HG02759 (cell line): ENCODE measurements around the gene ELAVL1.

Experiments
- ATAC-seq: cut with Tn5 transposase; IDR thresholded peaks from one replicate; pipeline ENCODE4 v1.9.1; 2021; ENCODE audit warnings: mild to moderate bottlenecking, moderate library complexity; ENCODE audit not compliant: unreplicated experiment

The ELAVL1 gene

DNA sequence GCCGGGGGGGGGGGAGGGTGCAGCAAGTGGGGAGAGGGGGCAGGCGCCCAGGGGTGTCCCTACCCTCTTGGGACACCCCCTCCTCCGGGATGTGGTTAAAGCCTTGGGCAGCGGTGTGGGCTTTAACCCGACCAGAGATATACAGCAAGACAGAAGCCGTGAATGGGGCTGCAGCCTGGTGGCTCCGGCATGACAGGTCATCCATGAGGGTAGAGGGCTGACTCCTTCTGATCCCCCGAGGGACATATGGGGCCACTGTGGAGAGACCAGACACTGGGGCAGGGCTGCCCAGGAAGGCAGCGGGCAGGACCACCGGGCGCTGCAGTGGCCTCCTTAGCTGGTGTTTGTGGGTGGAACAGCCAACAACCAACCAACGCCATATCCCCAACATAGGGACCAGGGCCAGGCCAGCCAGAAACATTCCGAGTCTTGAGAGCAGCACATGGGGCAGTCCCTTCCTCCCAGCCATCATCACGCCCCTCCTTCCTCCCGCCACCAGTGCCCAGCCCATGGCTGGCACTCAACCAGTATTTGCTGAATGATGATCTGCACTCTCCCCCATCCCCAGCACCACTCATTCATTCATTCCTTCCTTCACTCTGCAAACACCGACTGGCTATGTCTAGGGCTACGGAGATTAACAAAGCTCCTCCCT lies 18.2 kb downstream of the ELAVL1 start:
- no peak for ATAC-seq

- no peak for ATAC-seq
Observed at GRCh38 chr19:7986321-7987113, 18.9 kb downstream of the ELAVL1 start.

DNA sequence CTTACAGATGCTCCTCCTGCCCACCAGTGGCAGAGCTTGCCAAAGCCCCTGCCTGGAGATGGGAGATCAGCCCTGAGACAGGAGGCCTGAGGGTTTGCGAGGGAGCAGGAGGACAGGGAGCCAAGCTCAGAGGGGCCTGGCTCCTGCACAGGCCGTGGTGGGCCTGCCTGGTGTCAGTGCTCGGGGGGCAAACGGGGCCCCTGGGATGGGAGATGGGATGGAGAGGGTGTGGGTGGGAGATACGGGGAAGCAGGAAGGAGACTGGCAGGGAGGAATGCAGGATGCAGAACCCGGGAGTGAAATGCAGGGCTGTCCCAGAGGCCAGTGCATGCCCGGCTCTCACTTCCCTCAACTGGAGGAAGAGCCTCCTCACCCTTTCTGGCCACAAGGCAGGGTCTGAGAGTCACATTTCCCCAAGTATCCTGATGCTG lies 19.9 kb downstream of the ELAVL1 start:
- no peak for ATAC-seq

DNA sequence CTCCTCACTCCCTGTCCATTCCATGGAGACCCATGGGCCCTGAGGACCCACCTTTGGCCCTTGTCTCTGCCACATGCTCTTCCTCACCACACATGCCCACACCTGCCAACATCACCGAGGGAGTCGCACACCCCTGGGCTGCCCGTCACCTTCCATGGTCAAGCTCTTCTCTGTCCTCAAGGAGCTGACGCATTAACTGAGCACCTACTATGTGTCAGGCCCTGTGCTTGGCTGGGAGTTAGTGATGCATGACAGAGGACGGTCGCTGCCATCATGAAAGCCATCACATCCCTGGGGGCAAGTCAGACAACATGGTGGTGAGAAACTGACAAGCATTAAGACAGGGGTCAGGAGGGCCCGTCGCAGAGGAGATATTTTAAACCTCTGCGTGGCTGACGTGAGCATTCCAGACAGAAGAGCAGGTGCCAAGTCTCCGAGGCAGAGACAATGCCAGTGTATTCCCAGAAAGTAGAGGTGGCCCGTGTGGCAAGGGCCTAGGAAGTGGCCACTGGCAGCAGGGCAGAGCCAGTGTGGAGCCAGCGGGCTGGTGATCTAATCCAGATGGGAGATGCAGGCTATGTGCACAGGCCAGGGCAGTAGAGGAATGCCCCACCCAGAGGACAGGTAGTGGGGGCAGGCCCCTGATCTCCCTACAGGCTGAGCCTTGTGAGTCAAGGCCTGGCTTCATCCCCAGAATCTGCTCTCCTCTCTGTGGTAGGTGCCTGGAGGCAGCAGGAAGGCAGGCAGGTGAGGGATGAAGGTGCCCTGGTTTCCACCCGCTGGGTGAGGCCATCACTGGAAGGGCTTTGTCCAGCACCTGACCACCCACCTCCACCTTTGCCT lies 21.2 kb downstream of the ELAVL1 start:
- no peak for ATAC-seq

DNA sequence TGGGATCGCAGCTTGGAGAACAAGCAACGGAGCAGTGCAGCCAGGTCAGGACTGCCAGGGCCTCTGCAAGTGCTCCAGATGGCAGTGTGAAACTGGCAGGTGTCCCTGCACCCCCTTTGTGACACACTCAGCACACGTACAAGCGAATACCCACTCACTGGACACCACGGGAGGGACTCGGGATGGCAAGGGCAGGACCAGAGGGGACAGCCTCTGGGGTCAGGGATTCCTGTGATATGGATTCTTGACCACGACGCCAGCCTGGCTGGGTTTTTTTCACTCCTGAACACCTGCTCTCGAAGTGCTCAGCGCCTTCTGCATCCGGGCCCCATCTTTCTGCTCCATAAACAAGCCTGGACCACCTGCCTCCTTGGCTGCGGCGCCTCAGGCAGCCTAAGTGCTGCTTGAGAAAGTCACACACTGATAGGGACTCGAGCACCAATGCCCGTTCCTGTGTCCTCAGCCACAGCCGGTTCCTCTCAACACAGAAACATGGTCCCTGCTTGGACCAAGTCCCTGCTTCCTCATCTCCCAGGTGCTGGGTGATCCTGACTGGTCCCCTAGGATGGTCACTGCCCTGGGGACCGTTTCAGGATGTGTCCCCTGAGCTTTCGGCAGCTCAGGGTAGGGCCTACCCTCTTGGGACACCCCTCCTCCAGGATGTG lies 22.0 kb downstream of the ELAVL1 start:
- ATAC-seq, result no peak

DNA sequence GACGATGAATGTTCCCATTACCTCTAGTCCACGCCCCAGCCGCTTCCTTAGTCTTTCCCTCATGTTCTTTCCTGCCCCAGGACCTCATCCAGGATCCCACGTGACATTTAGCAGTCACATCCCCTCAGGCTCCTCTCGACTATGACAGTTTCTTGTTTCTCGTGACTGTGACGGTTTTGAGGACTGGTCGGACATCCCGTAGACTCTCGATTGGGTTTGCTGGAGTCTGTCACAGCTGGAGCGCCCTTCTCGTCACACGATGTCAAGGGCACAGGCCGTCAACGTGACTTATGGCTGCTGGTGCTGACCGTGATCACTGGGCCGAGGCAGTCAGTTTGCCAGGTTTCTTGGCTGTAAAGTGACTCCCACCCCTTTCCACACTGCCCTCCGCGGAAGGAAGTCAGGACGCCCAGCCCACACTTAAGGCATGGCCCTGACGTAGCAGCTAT lies 22.8 kb downstream of the ELAVL1 start:
- no peak for ATAC-seq

- ATAC-seq, result no peak
Observed at GRCh38 chr19:7982103-7982502, 23.3 kb downstream of the ELAVL1 start.

- ATAC-seq, result no peak
Observed at GRCh38 chr19:7981661-7982060, 23.8 kb downstream of the ELAVL1 start.

GRCh38 chr19:7981199-7981598 lies 24.2 kb downstream of the ELAVL1 start:
- no peak for ATAC-seq

DNA sequence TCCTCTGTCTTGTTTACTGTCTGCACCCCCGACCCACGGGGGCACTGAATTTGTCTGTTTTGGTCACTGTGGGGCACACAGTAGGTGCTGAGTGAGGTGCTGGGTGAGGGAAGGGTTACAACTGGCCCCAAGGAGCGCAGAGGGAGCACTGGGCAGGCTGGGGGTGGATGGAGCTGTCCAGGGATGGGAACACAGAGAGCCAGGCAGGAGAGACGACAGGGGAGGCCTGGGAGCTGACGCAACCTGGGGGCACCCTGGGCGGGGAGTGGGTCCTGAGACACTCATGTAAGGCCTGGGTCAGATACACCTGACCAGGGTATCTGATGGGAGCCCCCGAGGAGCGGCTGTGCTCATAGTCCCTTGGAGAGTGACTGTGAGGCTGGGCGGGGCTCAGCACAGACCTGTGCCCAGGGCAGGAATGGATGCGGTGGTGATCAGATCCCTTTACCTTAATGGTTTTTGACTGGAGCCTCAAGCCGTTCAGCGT lies 24.8 kb downstream of the ELAVL1 start:
- no peak for ATAC-seq

GRCh38 chr19:7980168-7980567 lies 25.3 kb downstream of the ELAVL1 start:
- no peak for ATAC-seq

- ATAC-seq, result no peak
Observed at GRCh38 chr19:7979559-7979958, 25.9 kb downstream of the ELAVL1 start.

DNA sequence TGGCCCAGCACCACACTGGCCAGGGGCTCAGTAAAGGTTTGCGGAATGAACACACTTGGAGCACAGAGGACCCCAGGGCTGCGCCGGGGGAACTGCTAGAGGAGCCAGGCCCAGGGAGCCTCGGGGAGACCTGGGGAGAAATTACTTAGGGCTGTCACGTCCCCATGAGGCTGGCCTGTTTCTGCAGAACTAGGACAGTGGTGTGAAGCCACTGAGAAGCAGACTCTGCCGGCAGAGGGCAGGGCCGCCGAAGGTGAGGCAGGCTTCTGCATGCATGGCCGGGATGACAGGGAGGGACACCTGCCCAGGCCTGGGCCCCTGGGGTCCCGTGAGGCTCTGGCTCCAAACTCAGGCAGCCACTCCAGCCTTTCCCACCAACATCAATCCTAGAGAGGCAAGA lies 26.4 kb downstream of the ELAVL1 start:
- no peak for ATAC-seq

GRCh38 chr19:7978179-7978825 lies 27.1 kb downstream of the ELAVL1 start:
- no peak for ATAC-seq

GRCh38 chr19:7977723-7978040 lies 27.8 kb downstream of the ELAVL1 start:
- no peak for ATAC-seq

DNA sequence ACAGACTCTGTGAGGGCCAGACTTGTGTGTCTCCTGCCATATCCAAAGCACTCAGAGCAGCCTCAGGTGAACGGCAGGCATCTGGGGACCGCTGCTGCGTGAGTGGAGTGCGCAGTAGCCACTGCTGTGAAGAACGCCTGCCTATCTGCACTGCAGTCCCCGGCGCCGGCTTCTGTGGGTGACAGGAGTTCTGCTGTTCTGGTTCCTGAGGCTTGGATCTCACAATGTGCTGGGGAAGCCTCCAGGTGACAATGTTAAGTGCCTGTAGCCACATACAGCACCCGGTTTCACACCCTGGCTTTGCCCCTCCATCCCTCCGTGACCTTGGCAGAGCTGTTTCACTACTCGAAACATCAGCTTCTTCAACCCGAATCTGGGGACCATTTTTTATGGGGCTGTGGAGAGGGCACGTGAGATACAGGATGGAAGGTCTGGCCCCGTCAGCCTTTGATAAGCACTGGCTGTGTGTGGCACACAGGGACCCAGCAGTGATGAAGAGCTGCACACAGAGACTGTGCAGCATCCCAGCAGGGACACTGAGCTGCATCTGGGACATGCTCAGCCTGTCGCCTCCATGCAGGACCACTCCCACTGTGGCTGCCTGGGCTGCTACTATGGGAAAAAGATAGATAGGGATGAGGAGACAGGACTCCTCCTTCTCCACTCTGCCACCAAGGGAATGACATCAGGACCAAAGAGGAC lies 28.3 kb downstream of the ELAVL1 start:
- ATAC-seq, result no peak

DNA sequence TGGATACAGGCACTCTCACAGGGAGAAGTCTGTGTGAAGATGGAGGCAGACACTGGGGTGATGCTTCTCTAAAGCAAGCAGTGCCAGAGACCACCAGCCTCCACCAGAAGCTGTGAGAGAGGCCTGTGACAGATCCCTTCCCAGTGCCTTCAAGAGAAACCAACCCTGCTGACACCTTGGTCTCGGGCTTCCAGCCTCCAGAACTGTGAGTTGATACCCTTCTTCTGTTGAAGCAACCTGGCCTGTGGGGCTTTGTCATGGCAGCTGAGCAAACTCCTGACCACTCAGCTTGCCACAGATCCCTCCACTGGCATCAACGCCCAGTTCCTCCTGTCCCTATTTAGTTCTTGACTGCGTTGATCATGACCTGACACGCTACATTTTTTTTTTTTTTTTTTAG lies 29.0 kb downstream of the ELAVL1 start:
- ATAC-seq, result no peak

- ATAC-seq, result no peak
Observed at GRCh38 chr19:7975037-7975436, 30.4 kb downstream of the ELAVL1 start.

DNA sequence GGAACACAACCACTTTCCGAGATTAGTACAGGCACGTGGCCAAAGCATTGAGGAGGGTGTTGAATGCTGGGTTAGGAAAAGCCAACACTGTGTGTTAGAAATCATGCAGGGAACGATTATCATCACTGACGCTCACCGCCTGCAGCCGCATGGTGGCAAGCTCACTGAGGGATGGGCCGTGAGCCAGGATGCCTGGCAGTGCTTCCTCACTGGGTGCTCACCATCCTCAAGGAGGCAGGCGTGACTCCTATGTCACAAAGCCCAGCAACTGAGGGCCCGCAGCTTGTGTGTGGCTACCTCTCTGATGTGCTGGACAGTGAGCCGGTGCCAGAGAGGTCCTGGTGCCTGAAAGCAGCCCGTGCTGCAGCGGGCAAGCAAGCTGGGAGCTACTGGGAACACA lies 31.6 kb downstream of the ELAVL1 start:
- ATAC-seq, result no peak
